ENCODE measurements around the gene ASCL5.

DNA sequence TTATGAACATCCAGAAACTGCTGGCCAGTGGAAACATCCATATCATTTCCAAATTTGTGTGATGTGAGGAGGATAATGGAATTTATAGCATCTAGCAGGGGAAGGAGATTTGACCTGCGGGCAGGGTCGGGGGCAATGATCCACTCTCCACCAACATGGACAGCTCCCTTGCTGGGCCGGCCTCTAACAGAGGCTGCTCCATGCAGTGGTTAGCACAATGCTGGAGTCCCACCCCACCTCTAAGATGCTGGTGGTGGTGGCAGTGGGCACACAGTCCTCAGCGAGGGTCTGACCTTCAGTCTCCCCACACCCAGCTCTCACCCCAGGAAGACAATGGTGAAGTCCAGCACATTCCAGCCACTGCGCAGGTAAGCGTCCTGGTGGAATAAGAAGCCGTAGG, 33.4 kb downstream of the ASCL5 start:
- TF ChIP-seq, protein P1, sequence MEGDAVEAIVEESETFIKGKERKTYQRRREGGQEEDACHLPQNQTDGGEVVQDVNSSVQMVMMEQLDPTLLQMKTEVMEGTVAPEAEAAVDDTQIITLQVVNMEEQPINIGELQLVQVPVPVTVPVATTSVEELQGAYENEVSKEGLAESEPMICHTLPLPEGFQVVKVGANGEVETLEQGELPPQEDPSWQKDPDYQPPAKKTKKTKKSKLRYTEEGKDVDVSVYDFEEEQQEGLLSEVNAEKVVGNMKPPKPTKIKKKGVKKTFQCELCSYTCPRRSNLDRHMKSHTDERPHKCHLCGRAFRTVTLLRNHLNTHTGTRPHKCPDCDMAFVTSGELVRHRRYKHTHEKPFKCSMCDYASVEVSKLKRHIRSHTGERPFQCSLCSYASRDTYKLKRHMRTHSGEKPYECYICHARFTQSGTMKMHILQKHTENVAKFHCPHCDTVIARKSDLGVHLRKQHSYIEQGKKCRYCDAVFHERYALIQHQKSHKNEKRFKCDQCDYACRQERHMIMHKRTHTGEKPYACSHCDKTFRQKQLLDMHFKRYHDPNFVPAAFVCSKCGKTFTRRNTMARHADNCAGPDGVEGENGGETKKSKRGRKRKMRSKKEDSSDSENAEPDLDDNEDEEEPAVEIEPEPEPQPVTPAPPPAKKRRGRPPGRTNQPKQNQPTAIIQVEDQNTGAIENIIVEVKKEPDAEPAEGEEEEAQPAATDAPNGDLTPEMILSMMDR (IDR thresholded peaks at IDR 0.05; ENCODE audit: insufficient read depth, low read length, poor library complexity, severe bottlenecking) = no peak
- no peak for TF ChIP-seq EZH2phosphoT487 (conservative IDR thresholded peaks at IDR 0.05; ENCODE audit: low read length)
